Measurements from ENCODE around the gene TMCO4.

The TMCO4 gene

GRCh38 chr1:19813643-19813960, 13.9 kb upstream of the TMCO4 start:
- Histone ChIP-seq H3K9me3 (ENCODE audit: insufficient read depth, low read depth, low read length) (no peaks in the 10 kb centered on the region), H4K20me1 (ENCODE audit: insufficient read depth, low read length, poor library complexity, severe bottlenecking) (no peaks in the 10 kb centered on the region), H3K79me2 (ENCODE audit: insufficient read depth, low read length) (no peaks in the 10 kb centered on the region), H3K9me2 (replicated peaks; ENCODE audit: low read depth, low read length) (no peaks in the 10 kb centered on the region), H3K4me3 (ENCODE audit: low read length, poor library complexity, severe bottlenecking) (no peak overlapping the region), H3K4me1 (ENCODE audit: insufficient read depth, low read length, poor library complexity, severe bottlenecking) (no peaks in the 10 kb centered on the region), H2AFZ (ENCODE audit: low read length) (no peak overlapping the region), H3K27me3 (ENCODE audit: insufficient read depth, low read length, poor library complexity, severe bottlenecking) (no peaks in the 10 kb centered on the region), H3K9ac (ENCODE audit: low read depth, low read length, poor library complexity, severe bottlenecking) (no peak overlapping the region), H3K36me3 (ENCODE audit: insufficient read depth, low read length) (no peaks in the 10 kb centered on the region), H3F3A (ENCODE audit: low read depth) (no peaks in the 10 kb centered on the region), H3K4me2 (ENCODE audit: low read depth, low read length, poor library complexity, severe bottlenecking) (no peak overlapping the region)
- TF ChIP-seq EZH2phosphoT487 (IDR thresholded peaks at IDR 0.05; ENCODE audit: borderline replicate concordance) (no peak), CTCF (conservative IDR thresholded peaks at IDR 0.05; ENCODE audit: low read length) (no peak)

DNA sequence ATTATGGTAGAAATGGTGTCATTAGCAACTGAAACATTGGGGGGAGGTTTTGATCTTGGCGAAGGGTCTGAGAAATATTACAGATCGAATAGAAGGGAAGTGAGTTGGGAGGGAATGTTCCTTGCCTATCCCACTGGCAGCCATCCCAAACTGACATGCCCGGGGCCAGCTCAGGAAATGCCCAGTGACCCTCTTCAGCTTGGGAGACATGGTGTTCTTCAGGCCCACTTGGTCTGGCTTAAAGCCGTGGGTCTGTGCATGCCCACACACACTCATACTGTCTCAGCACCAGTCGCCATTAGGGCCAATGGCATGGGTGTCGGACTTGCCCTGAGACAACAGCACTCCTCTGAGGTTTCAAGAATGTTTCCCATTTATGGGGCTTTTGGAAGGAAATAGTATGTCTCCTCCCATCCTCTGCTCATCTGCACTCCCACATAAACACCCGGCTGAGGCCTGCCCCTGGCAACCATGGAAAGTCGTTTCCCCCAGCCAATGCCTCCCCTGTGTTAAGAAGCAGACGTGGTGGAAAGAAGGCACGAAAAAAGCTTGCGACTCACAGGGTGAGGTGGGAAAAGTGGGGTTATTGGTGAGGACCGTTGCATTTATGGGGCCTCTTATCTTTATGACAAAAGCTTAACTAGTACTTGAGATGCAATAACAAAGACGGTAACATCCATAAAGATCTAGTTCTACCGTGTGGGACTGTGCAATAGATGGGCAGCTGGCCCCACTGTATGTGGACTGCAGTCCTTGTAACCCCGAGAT, 13.3 kb upstream of the TMCO4 start:
- no peaks in the 10 kb centered on the region for H3K9me3 ChIP-seq (ENCODE audit: insufficient read depth, low read depth, low read length)
- H3K36me3 ChIP-seq (ENCODE audit: insufficient read depth, low read length), result no peaks in the 10 kb centered on the region
- no peak overlapping the region for H3K4me3 ChIP-seq (ENCODE audit: low read length, poor library complexity, severe bottlenecking)
- TF ChIP-seq CTCF (conservative IDR thresholded peaks at IDR 0.05; ENCODE audit: low read length) (no peak), EZH2phosphoT487 (IDR thresholded peaks at IDR 0.05; ENCODE audit: borderline replicate concordance) (no peak)
- H3K4me1 ChIP-seq (ENCODE audit: insufficient read depth, low read length, poor library complexity, severe bottlenecking), result no peaks in the 10 kb centered on the region
- H3K79me2 ChIP-seq (ENCODE audit: insufficient read depth, low read length), result no peaks in the 10 kb centered on the region
- no peaks in the 10 kb centered on the region for H3K27me3 ChIP-seq (ENCODE audit: insufficient read depth, low read length, poor library complexity, severe bottlenecking)
- H3K9me2 ChIP-seq (replicated peaks; ENCODE audit: low read depth, low read length), result no peaks in the 10 kb centered on the region
- no peaks in the 10 kb centered on the region for H3F3A ChIP-seq (ENCODE audit: low read depth)
- no peak overlapping the region for H3K4me2 ChIP-seq (ENCODE audit: low read depth, low read length, poor library complexity, severe bottlenecking)
- no peaks in the 10 kb centered on the region for H4K20me1 ChIP-seq (ENCODE audit: insufficient read depth, low read length, poor library complexity, severe bottlenecking)
- no peak overlapping the region for H3K9ac ChIP-seq (ENCODE audit: low read depth, low read length, poor library complexity, severe bottlenecking)
- H2AFZ ChIP-seq (ENCODE audit: low read length), result no peak overlapping the region

DNA sequence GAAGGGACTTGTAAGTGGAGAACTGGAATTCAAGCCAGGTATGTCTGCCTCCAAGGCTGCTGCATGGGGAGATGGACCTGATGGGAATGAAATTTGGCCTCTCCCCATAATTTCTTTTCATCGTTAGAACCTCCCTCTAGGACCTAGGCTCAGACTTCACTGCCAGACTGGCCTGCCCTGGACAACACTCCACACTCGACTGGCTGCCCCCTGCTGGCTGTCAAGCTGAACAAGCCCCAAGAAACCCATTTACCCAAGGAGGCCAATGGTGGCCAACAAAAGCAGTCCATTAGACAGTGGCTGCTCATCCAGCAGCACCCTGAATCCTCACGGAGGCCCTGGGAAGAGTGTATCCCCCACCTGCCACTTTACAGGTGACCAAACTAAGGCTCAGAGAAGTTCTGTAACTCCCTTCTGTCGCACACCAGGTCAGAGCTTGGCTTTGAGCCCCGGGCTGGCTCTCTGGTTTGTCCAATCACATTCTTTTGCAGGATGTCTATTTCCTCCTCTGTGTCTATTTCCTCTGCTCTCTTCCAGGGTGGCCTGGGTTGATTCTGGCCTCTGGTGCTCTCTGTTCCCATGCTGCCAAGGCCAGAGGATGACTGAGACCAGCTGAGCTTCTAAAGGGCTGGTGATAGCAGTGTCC, 11.6 kb upstream of the TMCO4 start:
- no peak overlapping the region for H3K4me2 ChIP-seq (ENCODE audit: low read depth, low read length, poor library complexity, severe bottlenecking)
- H3K79me2 ChIP-seq (ENCODE audit: insufficient read depth, low read length), result no peaks in the 10 kb centered on the region
- no peaks in the 10 kb centered on the region for H4K20me1 ChIP-seq (ENCODE audit: insufficient read depth, low read length, poor library complexity, severe bottlenecking)
- H3K9ac ChIP-seq (ENCODE audit: low read depth, low read length, poor library complexity, severe bottlenecking), result no peak overlapping the region
- TF ChIP-seq EZH2phosphoT487 (IDR thresholded peaks at IDR 0.05; ENCODE audit: borderline replicate concordance), result no peak
- TF ChIP-seq CTCF (conservative IDR thresholded peaks at IDR 0.05; ENCODE audit: low read length), result peak; percentile 80
- no peaks in the 10 kb centered on the region for H3K36me3 ChIP-seq (ENCODE audit: insufficient read depth, low read length)
- H3K9me2 ChIP-seq (replicated peaks; ENCODE audit: low read depth, low read length), result no peaks in the 10 kb centered on the region
- H3K27me3 ChIP-seq (ENCODE audit: insufficient read depth, low read length, poor library complexity, severe bottlenecking), result no peaks in the 10 kb centered on the region
- H3K4me1 ChIP-seq (ENCODE audit: insufficient read depth, low read length, poor library complexity, severe bottlenecking), result no peaks in the 10 kb centered on the region
- H3F3A ChIP-seq (ENCODE audit: low read depth), result no peaks in the 10 kb centered on the region
- peak overlapping the region; percentile 60; the same call in 1 of the 2 replicates for H2AFZ ChIP-seq (ENCODE audit: low read length)
- no peaks in the 10 kb centered on the region for H3K9me3 ChIP-seq (ENCODE audit: insufficient read depth, low read depth, low read length)
- H3K4me3 ChIP-seq (ENCODE audit: low read length, poor library complexity, severe bottlenecking), result no peak overlapping the region
